RPMI8226 (cell line): ENCODE results near the gene FAM43A.

Experiments used
- DNase-seq: peaks from one replicate; pipeline ENCODE4 v3.0.0-alpha.2; 2015

The FAM43A gene, protein sequence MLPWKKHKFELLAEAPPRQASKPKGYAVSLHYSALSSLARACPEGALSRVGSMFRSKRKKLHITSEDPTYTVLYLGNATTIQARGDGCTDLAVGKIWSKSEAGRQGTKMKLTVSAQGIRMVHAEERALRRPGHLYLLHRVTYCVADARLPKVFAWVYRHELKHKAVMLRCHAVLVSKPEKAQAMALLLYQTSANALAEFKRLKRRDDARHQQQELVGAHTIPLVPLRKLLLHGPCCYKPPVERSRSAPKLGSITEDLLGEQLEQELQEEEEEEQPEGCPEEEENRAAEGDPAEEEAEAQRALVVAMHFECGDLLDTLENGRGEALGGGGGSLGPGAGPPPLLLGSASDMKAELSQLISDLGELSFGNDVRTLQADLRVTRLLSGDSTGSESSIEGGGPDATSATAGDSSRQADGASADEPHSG

DNA sequence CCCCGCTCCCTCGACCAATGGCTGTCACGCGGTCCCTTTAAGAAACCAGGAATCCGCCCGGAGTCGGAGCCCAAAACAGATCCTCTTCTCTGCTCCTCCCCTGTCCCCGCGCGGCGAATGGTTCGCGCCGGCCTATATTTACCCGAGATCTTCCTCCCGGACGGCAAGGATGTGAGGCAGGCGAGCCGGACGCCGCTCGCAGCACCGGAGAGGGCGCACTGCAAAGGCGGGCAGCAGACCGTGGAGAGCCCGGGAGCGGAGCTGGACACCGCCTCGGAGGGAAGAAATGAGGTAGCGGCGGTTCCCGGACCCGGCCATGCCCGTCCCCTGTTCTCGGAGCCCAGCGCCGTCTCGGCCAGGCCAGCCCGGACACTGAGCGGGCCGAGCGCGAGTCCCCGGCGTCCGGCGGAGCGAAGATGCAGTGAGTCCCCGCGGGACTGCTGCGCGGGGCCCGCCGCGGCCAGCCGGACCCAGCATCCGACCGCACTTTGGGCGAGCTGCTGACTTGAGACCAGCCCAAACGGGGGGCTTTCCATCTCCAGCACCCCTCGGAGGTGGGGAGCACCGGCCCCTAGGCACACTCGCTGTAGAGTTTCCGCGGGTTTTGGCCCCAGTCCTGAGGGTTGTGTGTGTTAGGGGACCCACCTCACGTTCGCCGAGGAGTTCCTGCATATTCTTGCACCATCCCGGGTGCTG is at the start of gene FAM43A:
Gene FAM43A, plus strand, starts transcription at position 166 of the 696 bp plus-strand sequence. CDS start 944 bp downstream, outside the sequence.
- DNase-seq: peak; percentile 87

- no peak for DNase-seq
Observed at GRCh38 chr3:194637066-194637465, 48.6 kb upstream of the FAM43A start.

DNA sequence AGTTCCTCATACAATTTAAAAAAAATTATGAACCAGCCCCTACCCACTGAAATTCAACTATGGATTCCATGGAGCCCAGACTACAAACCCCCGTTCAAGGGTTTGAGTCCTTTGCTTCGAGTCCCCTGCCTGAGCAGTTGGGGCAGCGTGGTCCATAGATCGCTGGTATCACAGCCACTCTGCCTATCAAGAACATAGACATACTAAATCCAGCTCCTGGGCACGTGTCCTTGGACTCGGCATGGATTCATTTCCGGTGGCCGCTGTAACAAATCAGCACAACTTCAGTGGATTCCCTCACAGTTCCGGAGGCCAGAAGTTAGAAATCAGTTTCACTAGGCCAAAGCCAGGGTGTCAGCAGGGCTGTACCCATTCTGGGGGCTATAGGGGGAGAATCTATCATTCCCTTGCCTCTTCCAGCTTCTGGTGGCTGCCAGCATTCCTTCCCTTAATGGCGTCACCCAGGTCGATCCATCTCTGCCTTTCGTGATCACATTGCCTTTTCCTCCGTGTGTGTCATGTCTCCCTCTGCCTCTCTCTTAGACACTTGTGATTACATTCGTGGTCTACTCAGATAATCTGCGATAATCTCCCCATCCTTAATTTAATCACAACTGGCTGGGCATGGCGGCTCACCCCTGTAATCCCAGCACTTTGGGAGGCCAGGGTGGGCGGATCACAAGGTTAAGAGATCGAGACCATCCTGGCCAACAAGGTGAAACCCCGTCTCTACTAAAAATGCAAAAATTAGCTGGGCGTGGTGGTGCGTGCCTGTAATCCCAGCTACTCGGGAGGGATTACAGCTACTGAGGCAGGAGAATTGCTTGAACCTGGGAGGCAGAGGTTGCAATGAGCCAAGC is 47.9 kb upstream of the FAM43A start:
- no peak for DNase-seq

- DNase-seq: no peak
Observed at GRCh38 chr3:194638991-194639605, 46.6 kb upstream of the FAM43A start.

DNA sequence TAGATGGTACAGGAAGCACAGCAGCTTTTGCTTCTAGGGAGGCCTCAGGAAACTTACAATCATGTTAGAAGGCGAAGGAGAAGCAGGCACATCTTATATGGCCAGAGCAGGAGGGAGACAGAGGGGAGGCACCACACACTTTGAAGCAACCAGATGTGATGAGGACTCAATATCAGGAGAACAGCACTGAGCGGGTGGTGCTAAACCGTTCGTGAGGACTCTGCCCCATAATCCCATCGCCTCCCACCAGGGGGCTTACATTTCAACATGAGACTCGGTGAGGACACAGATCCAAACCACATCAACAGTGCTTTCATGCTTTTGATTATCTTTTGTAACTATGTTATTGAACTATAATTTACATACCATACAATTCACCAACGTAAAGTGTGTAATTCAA is 44.9 kb upstream of the FAM43A start:
- peak; percentile 26 for DNase-seq

- DNase-seq: no peak
Observed at GRCh38 chr3:194642769-194643168, 42.9 kb upstream of the FAM43A start.

DNA sequence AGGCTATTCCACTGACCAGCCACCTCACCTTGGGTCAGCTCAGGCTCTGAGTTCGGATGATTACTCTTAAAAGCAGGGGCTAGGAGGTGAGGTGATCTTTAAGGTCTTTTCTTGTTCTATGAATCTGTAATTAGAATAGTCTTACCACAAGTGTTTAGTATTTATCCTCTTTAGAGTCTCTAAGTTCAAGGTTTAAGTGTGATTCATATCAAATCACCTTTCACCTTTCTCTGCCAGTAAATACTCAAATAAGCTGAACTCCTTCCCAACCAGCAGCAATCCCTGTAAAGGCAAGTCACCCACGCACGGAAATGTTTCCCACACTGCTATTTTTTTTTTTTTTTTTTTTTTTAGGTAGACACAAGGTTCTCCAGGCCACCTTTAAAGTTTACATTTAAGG is 37.9 kb upstream of the FAM43A start:
- DNase-seq: no peak

GRCh38 chr3:194654443-194654842 is 31.2 kb upstream of the FAM43A start:
- DNase-seq: no peak

DNA sequence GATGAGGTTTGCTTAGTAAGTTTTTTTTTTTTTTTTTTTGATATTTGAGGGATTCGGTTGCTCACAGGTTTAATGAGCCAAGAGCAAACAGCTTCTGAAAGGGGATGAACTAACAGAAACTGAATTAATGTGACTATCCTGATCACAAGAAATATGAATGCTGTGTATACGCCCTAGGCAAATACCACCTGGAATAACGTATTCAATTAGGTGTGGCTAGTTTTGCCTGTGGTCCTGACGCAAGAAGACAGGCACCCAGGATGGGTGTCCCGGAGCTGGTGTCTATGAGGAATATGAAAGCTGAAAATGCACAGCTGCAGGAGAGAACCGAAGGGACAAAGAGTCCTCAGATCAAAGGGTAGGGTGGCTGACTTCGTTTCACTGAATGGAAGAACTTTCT is 28.2 kb upstream of the FAM43A start:
- no peak for DNase-seq

GRCh38 chr3:194658477-194659242 is 27.0 kb upstream of the FAM43A start:
- DNase-seq: no peak

DNA sequence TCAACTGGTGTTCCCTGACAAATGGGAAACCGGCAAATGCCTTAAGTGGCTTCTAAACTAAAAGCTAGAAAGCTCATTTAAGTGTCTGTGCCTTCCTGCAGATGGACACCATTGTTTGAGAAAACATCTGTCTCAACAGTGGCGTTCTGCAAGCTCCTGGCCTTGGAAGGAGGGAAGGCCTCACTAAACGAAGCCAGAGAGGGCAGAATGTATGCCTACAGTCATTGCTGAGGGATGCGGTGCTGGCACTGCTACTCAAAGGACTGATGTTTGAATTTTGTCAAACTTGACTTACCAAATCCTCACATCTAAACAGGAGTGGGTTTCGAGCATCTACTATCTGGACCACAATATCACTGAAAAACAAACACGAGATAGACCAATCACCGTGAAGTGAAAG is 25.9 kb upstream of the FAM43A start:
- no peak for DNase-seq

DNA sequence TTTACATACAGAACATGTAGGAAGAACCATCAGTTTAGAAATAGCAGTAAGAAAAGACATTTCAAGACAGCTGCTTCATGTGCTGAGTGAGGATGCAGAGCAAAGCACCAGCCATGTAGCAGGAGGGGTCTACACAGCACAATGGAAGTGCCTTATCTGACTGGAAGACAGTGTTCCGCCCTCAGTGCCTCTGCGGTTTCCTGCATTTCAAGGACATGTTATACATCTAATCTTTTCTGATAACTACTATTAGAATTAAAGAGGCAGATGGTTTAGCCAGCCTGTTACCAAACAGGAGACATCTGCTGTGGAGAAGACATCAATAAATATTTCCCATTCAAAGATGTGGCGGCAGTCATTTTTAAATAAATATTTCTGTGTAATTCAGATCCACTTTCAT is 24.3 kb upstream of the FAM43A start:
- DNase-seq: no peak

- no peak for DNase-seq
Observed at GRCh38 chr3:194661946-194662345, 23.7 kb upstream of the FAM43A start.

- no peak for DNase-seq
Observed at GRCh38 chr3:194664857-194665256, 20.8 kb upstream of the FAM43A start.

- no peak for DNase-seq
Observed at GRCh38 chr3:194667363-194667762, 18.3 kb upstream of the FAM43A start.

- peak; percentile 53 for DNase-seq
Observed at GRCh38 chr3:194671511-194671899, 14.2 kb upstream of the FAM43A start.

GRCh38 chr3:194671900-194672808 is 13.5 kb upstream of the FAM43A start, which contains the start of gene LSG1:
Gene LSG1, minus strand, starts transcription at chr3:194672191. Its CDS starts 29 bp downstream, at chr3:194672162.
- DNase-seq: peak; percentile 98

GRCh38 chr3:194672876-194673275 is 12.8 kb upstream of the FAM43A start:
- no peak for DNase-seq

GRCh38 chr3:194673761-194674160 is 11.9 kb upstream of the FAM43A start:
- no peak for DNase-seq

- DNase-seq: no peak
Observed at GRCh38 chr3:194675081-194675640, 10.5 kb upstream of the FAM43A start.
